CD4-positive, alpha-beta T cell treated with Interleukin-12 subunit alpha and Interleukin-12 subunit beta, for 1 hour (primary cell): ENCODE results near the gene IPO4.
"Not testable (repeated sequence)": the region's sequence is repeated elsewhere in the genome, so short reads cannot be mapped to it uniquely, and the experiment has no call there.

ENCODE experiments used
- DNase-seq: peaks from one replicate; pipeline ENCODE4 v3.0.0-alpha.2; 2020

The IPO4 gene, protein sequence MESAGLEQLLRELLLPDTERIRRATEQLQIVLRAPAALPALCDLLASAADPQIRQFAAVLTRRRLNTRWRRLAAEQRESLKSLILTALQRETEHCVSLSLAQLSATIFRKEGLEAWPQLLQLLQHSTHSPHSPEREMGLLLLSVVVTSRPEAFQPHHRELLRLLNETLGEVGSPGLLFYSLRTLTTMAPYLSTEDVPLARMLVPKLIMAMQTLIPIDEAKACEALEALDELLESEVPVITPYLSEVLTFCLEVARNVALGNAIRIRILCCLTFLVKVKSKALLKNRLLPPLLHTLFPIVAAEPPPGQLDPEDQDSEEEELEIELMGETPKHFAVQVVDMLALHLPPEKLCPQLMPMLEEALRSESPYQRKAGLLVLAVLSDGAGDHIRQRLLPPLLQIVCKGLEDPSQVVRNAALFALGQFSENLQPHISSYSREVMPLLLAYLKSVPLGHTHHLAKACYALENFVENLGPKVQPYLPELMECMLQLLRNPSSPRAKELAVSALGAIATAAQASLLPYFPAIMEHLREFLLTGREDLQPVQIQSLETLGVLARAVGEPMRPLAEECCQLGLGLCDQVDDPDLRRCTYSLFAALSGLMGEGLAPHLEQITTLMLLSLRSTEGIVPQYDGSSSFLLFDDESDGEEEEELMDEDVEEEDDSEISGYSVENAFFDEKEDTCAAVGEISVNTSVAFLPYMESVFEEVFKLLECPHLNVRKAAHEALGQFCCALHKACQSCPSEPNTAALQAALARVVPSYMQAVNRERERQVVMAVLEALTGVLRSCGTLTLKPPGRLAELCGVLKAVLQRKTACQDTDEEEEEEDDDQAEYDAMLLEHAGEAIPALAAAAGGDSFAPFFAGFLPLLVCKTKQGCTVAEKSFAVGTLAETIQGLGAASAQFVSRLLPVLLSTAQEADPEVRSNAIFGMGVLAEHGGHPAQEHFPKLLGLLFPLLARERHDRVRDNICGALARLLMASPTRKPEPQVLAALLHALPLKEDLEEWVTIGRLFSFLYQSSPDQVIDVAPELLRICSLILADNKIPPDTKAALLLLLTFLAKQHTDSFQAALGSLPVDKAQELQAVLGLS

DNA sequence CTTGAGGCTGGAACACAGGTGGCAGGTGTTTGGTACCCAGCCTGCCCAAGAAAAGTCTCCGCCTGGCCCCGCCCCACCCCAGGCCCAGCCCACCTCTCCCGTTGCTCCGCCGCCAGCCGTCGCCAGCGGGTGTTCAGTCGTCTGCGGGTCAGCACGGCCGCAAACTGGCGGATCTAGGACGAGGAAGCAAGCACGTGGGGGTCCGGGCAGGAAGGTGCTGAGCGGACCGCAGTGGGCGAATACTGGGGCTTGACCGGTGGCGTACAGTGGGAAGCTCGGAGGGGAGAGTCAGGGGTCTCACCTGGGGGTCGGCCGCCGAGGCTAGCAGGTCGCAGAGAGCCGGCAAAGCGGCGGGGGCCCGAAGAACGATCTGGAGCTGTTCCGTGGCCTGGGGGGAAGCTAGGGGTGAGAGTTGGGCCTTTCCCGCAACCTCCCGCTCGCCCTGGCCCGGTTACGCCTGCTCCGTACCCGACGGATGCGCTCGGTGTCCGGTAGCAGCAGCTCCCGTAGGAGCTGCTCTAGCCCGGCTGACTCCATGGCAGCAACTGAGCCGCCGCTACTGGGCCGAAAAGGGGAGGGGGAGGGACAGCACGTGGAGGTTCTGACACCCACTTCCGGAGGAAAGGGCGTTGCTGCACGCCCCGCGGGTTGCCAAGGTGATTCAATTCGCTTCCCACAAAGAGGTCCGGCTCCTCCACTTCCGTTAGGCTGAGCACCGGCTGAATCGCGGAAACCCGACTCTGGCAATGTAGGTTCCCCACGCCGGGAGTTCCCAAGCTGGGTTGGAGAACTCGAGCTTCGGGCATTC, at the start of gene IPO4:
Gene IPO4 (minus strand): TSS at position 566 of the 808 bp plus-strand sequence. CDS start 29 bp downstream, at position 537.
- DNase-seq = peak; percentile 97

DNA sequence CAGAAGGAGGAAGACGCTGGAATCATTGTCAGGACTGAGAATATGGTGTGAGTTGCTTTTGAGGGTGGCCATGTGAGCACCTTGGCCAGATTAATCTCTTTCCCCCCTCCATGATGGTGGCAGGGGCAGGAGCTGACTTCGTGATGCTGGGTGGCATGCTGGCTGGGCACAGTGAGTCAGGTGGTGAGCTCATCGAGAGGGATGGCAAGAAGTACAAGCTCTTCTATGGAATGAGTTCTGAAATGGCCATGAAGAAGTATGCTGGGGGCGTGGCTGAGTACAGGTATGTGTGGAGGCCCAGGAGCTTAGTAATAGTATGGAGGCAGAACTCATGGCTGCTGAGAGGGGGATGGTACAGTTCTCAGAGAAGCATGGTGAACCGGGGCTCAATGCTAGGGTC, 49.5 kb upstream of the IPO4 start:
- DNase-seq = no peak

DNA sequence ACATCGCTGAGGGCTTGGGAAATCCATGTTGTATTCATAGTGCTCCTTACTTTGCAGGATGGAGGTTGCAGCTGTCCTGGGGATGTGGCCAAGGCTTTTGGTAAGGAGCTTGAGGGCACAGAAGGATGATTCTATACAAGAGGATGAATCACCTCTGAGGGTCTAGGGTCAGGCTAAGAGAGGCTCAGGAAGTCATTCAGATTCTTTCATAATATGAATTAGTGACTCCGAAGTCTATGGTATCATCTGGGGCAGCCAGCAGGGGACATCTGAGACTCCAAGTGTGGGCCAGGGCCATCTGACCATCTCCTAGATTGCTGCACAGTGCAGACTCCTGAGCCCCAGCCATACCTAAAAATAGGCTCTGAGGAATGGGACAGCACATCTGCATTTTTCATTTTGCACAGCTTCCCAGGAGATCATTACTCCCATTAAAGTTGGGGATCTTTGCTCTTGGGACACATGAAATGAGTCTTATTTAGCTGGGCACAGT, 48.9 kb upstream of the IPO4 start:
- DNase-seq = no peak

DNA sequence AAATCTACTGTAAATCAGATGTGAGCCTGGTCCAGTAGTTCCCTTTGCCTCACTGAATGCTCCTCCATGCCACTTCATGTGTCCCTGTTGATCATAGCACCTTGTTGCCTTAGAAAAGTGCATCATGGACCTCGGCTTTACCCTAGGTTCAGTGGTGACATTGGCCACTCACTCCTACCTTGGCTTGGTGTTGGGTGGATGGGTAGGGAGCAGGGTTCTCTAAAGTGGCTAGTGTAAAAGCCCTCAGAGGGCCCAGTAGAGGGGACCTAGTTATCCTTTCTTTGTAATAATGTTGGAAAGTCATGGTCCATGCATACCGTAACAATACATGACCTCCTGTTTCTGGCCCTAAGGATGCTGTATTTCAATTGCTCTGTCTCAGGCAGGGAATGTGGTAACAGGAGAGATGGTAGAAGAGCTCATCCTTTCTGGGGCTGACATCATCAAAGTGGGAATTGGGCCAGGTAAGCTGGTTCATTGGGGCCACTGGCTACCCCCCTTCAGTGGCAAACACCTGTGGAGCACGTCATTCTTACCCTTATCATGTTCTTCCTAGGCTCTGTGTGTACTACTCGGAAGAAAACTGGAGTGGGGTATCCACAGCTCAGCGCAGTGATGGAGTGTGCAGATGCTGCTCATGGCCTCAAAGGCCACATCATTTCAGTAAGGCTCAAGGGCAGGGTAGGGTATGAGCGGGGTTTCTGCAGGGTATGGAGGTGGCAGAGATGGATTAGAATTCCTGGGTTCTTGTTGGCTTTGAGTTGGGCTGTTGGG, 48.3 kb upstream of the IPO4 start:
- DNase-seq = no peak

DNA sequence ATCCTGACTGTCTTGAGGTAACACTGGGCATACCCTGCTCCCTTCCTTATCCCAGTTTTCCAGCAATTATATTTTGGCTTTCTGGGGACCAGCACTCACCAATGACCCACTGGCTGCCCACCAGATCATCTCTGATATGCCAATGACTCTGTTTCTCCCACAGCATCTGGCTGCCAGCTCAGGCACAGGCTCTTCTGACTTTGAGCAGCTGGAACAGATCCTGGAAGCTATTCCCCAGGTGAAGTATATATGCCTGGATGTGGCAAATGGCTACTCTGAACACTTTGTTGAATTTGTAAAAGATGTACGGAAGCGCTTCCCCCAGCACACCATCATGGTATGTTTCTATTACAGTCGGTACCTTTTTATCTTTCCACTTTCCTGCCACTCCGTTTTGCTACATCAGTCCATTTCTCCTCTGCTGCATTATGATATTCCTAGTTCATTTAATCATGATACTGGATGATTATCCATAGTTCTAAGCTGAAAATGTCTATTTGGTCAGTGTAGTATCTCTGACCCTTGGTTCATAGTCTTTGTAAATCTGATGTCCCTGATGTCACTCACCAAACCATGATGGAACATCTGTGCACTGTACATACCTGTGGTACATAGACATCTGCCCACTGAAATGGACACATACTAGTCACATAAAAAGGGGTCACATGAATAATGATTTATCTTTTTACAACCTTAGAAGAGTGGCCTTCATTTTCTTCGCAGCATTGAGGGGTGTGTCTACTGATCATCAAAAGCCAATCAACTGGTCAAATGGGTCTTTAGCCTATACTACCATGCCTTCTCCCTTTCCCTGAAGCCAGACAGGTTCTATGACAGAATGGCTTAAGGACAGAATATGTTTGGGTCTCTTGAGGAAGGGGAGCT, 47.4 kb upstream of the IPO4 start:
- DNase-seq = no peak

DNA sequence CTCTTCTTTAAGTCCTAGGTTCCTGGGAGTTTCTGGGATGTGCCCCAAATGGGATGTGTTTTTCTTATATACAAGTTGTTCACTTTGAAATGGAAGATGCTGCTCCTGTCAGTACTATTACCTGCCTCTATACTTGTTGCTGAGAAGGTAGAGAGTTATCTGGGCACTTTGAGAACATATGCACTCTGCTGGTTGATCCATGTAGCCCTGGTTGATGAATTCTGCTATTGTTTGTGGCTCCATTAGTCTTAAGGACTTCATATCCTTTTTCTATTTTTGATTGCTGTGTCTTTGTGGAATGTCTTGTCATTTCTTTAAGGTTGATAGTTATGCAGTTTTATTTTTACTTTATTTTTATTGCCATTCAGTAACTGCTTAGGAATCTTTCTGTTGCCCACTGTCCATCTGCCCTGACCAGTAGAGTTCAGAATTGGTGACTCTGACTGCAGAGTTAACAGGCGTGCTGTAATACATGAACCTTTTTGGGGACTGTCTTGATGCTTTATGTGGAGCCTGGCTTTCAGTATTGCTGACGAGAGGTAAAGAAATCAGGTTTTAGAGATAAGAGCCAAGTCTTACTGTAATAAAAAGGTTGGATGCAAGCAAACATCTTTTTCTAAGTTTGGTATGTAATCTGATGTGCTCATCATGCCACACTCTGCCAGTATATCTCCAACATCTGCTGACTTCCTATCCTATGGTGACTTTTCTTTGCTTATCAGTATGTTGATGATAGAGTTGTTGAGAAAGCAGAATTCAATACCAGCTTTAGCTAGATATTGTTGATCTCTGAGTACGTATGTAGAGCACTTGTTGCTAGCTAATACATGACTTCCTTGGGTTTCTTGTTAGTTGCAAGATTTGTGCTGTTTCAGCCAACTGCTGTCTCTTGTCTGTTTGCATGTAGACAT, 45.7 kb upstream of the IPO4 start:
- no peak for DNase-seq

DNA sequence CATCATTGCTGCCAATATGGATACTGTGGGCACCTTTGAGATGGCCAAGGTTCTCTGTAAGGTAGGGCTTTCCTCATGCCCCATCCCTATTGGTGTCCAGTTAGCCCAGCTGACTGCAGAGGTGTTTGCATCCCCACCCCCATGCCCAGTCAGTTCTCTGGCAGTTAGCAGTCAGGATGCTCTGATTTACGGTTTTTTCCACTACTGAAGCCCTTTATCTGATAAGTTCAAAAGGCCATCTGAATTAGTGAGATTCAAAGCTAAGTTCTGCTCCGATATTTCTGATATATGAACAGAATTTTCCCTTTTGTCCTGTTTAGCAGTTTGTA, 44.9 kb upstream of the IPO4 start:
- no peak for DNase-seq

DNA sequence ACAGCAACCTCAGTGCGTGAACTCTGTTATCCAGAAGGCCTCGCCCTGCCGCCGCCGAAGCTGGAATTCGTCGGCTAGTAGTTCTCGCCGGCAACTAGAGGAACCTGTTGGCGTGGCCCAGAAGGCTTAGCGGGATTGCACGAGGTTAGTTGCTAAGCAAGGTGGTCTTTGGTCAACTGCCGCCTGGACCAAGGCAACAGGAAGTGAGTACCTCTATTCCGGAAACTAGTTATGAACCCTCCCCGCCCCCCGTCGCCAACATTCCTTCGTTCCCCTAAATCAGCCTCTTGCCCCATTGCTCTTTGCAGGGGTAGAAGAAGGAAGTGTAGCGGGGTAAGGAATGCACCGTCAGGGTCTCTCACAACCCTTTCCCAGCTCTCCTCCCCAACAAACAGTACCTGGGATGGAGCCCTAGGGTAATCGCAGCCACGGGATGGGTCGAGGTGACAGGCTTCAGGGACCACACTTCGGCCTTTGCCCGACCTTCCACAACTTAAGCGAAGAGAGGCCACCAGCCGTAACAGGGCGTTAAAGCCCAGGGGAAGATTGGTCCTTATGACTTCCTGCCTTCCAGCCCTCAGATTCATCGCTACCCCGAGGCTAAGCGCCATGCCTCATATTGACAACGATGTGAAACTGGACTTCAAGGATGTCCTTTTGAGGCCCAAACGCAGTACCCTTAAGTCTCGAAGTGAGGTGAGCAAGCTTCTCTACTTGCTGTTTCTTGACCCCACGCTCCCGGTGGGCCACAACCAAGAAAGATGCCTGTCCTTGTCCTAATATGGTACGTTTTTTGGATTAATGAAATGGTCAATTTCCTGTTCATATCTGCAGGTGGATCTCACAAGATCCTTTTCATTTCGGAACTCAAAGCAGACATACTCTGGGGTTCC, 44.3 kb upstream of the IPO4 start, which contains the start of gene GMPR2:
Gene GMPR2 (plus strand): TSS at position 285 of the 893 bp plus-strand sequence. CDS start 325 bp downstream, at position 610.
- no peak for DNase-seq

DNA sequence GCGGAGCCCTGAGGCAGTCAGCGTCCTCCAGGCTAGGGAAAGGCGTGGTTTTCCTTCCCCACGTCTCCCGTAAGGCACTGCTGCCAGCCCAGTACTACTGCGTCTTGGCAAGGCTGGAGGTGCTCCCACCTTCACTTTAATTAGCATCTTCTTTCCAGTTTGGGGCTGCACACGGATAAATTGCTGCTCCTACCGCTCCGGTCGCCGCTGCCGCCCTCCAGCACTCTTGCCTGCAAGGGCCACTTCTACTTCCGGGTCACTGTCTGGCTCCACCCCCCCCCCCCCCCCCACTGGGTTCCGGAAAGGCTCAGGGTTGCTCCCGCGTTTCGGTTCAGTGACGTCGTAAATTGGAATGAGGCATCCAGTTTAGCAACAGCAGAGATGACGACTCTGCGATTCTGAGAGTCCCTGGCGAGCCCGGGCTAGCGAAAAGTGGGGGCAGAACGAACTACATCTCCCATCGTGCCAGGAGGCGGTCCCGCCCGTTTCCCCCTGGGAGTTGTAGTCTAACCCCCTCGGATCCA, 43.6 kb upstream of the IPO4 start, which contains the start of gene NEDD8:
Gene NEDD8 (minus strand): TSS at position 247 of the 524 bp plus-strand sequence. CDS start 100 bp downstream, at position 147.
- peak; percentile 88 for DNase-seq

DNA sequence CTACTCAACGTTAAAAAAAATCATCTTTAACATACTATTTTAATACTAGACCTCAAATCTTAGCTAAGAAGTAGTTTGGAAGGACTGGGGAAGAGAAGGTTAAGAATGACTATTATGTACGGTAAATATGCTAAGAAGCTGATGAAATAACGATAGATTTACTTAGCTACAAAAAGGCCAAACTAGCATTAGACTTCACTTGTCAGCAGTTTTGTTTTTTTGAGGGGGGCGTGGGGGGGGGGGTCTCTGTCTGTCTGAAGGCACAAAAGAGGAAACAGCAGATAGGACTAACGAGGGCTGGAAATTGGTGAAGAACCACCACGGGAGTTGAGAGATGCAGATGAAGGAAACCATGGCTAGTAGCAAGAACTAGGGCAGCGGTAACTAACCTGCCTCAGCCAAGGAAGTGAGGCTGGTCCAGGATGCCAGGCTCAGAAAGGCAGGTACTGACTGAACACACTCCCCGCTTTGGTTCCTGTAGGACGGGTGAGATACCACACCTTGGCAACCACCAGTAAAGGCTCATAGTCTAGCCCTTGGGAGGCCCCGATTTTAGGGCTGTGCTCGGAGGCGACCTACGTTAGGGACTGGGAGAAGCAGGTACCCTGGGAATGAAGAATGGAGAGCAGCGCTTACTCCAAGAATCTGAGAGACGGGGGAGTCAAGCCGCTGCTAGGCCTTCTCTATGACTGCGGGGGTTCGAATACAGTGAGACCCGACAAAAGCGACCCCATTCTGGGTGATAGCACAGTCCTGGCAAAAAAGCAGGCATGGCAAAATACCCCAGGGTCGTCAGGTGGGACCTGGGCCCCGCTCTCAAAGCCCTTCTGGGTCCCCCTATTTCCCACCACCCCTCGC, 42.9 kb upstream of the IPO4 start:
- DNase-seq = peak; percentile 28

DNA sequence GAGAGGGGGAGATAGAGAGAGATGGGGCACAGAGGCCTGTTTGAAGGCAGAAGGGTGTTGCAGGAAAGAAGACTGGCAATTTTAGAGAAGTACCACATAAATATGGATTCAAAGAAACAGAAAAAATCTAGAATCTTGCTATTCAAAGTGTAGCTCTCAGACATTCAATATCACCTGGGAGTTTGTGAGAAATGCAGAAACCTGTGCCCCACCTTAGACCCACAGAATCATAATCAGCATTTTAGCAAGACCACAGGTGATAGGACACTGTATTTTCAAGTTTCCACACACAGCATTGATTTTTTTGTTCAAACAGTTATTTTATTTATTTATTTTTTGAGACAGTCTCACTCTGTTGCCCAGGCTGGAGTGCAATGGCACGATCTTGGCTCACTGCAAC, 40.3 kb upstream of the IPO4 start:
- DNase-seq = no peak

DNA sequence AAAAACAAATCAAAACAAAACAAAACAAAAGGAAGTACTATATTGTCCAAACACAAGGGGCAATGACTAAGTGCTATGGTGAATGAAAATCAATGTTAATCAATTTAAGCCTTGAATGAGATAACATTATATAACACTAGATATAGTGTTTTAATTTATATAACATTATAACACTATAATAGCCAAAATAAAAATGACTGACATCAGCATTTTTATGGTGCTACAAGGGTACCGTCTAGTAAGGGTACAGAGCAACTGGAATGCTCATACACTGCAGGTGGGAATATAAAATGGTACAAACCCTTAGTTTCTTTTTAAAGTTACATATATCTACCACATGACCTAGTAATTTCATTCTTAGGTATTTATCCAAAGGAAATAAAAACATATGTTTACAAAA, 37.9 kb upstream of the IPO4 start:
- no peak for DNase-seq

DNA sequence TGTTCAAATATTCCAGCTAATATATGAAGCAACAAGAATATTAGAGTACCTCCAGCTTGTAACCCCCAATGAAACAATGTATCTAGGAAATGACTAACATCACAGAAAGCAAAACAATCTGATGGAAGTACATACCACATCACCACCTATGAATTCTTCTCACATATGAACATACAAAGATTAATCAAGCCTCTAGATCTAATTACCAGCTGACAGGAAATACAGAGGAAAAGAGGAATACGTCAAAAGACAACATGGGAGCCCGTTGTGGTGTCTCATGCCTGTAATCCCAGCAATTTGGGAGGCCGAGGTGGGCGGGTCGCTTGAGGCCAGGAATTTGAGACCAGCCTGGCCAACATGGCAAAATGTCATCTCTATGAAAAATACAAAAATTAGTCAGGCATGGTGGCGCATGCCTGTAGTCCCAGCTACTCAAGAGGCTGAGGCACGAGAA, 36.0 kb upstream of the IPO4 start:
- DNase-seq = no peak

DNA sequence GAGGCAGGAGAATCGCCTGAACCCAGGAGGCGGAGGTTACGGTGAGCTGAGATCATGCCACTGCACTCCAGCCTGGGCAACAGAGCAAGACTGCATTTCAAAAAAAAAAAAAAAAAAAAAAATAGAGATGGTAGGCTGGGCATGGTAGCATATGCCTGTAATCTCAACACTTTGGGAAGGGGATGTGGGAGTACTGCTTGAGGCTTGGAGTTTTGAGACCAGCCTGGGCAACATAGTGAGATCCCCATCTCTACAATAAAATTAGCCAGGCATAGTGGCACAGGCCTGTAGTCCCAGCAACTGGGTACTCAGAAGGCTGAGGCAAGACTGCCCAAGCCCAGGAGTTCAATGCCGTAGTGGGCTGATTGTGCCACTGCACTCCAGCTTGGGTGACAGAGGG, 34.4 kb upstream of the IPO4 start:
- not testable (repeated sequence) for DNase-seq

DNA sequence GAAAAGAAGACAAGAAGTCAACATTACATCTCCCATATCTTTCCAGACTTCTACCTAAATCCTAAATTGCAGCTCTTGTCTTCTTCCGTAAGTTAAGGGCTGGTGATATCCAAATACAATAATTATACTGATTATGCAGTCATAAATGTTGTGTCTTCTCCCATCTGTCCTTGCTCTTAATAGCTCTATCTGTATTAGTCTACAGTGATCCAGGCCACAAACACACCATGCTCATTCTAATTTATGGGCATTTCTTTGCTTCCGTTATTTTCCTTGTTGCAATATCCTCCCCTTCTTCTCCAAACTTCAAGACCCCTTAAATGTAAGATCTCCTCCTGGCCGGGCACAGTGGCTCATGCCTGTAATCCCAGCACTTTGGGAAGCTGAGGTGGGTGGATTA, 30.9 kb upstream of the IPO4 start:
- no peak for DNase-seq

DNA sequence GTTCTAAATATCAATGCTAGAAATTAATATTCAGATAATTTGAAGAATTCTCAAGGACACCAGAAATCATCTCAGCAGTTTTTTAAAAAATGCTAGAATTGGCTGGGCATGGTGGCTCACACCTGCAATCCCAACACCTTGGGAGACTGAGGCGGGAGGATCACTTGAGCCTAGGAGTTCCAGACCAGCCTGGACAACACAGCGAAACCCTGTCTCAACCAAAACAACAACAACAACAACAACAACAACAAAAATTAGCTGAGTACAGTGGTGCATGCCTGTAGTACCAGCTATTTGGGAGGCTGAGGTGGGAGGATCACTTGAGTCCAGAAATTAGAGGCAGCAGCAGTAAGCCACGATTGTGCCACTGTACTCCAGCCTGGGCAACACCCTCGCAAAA, 30.5 kb upstream of the IPO4 start:
- DNase-seq = no peak

DNA sequence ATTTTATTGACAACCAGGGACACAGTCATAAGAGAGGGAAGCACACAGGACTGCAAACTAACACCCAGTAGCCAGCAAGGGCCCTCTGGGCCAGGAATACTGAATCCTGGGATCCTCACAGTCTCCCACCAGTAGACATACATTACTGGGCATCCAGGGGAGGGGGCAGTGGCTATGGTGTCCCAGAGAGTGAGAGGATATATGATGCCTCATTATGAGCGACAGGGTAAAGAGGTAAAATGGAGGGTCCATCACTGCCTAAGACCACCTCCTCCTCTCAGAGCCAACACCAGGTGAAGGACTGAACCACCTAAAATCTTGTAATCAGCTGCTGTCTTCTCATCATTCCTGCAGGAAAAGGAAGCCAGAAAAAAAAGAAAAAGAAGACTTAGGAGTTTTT, 28.3 kb upstream of the IPO4 start:
- DNase-seq = not testable (repeated sequence)
